Measurements from ENCODE around the gene OPCML. TPM values are rescaled to one million over a fixed set of nuclear protein-coding genes. Genes with fewer than 3 reads are reported as not detected.

The OPCML gene
- total and polyA plus RNA-seq, 2 experiments from 2014 or later = 1.2 to 4.4 TPM

DNA sequence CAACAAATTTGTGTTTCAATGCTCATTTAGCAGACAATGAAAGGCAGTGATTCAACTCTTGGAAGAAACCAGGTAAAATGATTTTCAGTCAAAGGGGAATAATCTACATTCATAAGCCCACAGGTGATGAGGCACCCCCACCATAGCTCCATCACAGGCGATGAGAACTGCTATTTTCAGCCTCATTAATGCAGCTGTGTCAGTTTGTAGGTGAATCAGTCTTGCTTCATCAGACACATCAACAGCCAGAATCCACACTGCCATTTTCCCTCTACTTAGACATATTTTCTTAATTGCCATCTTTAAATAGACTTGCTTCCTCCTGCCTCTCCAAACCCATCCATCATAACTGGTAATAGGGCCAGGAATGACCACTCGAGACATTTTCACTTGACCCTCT is 701.0 kb downstream of the OPCML start (continued):
- TF ChIP-seq, protein P1, sequence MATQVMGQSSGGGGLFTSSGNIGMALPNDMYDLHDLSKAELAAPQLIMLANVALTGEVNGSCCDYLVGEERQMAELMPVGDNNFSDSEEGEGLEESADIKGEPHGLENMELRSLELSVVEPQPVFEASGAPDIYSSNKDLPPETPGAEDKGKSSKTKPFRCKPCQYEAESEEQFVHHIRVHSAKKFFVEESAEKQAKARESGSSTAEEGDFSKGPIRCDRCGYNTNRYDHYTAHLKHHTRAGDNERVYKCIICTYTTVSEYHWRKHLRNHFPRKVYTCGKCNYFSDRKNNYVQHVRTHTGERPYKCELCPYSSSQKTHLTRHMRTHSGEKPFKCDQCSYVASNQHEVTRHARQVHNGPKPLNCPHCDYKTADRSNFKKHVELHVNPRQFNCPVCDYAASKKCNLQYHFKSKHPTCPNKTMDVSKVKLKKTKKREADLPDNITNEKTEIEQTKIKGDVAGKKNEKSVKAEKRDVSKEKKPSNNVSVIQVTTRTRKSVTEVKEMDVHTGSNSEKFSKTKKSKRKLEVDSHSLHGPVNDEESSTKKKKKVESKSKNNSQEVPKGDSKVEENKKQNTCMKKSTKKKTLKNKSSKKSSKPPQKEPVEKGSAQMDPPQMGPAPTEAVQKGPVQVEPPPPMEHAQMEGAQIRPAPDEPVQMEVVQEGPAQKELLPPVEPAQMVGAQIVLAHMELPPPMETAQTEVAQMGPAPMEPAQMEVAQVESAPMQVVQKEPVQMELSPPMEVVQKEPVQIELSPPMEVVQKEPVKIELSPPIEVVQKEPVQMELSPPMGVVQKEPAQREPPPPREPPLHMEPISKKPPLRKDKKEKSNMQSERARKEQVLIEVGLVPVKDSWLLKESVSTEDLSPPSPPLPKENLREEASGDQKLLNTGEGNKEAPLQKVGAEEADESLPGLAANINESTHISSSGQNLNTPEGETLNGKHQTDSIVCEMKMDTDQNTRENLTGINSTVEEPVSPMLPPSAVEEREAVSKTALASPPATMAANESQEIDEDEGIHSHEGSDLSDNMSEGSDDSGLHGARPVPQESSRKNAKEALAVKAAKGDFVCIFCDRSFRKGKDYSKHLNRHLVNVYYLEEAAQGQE (IDR thresholded peaks at IDR 0.05; ENCODE audit: unreplicated experiment) = no peak
- TF ChIP-seq ZNF114 (CRISPR knock-in tag; IDR thresholded peaks at IDR 0.05) (no peak), ZNF331 (CRISPR knock-in tag; IDR thresholded peaks at IDR 0.05; ENCODE audit: low read depth) (no peak), JUNB (IDR thresholded peaks at IDR 0.05; ENCODE audit: unreplicated experiment) (no peak), EZH2phosphoT487 (IDR thresholded peaks at IDR 0.05; ENCODE audit: unreplicated experiment) (no peak)

DNA sequence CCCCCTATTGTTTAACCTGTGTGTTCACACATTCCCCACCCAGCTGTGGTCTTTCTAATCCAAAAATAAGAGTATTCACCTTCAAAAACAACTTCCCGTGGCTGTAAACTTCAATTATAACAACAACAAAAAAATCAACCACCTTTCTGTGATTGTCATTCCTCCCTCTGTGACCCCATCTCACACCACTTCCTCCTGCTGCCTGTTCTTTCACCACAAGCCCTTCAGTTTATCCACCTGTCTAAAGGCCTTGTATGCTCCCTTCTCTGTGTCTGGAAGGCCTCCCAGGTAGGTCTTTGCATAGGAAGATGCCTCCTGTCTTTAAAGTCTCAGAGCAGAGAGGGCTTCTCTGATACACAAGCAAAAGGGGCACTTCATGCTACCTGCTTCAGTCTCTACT is 707.7 kb downstream of the OPCML start:
- Mint-ChIP-seq H3K27me3 (ENCODE audit: insufficient read depth, low read depth, poor library complexity) (peaks cover 2% of the 10 kb centered on the region), H3K27ac (no peak overlapping the region), H3K36me3 (ENCODE audit: low read depth) (no peaks in the 10 kb centered on the region), H3K9me3 (no peaks in the 10 kb centered on the region), H3K4me3 (no peak overlapping the region), H3K4me1 (peaks cover 12% of the 10 kb centered on the region; the same call in 2 of the 3 replicates)
- H2AFZ ChIP-seq = no peak overlapping the region
- no peaks in the 10 kb centered on the region; the same call in 1 of the 2 replicates for H3K4me1 ChIP-seq (ENCODE audit: insufficient read depth)
- H3K27me3 ChIP-seq (ENCODE audit: insufficient read depth) = no peaks in the 10 kb centered on the region
- no peak overlapping the region for H3K4me3 ChIP-seq
- no peak for TF ChIP-seq EZH2 (IDR thresholded peaks at IDR 0.05; ENCODE audit: low read depth, unreplicated experiment)
- no peak for TF ChIP-seq JUNB (IDR thresholded peaks at IDR 0.05; ENCODE audit: unreplicated experiment)
- TF ChIP-seq STAT1 (IDR thresholded peaks at IDR 0.05; ENCODE audit: unreplicated experiment) = no peak
- no peak for TF ChIP-seq CREB1 (CRISPR knock-in tag; IDR thresholded peaks at IDR 0.05; ENCODE audit: low read depth)
- TF ChIP-seq, protein P2, sequence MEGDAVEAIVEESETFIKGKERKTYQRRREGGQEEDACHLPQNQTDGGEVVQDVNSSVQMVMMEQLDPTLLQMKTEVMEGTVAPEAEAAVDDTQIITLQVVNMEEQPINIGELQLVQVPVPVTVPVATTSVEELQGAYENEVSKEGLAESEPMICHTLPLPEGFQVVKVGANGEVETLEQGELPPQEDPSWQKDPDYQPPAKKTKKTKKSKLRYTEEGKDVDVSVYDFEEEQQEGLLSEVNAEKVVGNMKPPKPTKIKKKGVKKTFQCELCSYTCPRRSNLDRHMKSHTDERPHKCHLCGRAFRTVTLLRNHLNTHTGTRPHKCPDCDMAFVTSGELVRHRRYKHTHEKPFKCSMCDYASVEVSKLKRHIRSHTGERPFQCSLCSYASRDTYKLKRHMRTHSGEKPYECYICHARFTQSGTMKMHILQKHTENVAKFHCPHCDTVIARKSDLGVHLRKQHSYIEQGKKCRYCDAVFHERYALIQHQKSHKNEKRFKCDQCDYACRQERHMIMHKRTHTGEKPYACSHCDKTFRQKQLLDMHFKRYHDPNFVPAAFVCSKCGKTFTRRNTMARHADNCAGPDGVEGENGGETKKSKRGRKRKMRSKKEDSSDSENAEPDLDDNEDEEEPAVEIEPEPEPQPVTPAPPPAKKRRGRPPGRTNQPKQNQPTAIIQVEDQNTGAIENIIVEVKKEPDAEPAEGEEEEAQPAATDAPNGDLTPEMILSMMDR (conservative IDR thresholded peaks at IDR 0.05; ENCODE audit: low read depth in 2 of 2) = no peak
- TF ChIP-seq, protein P1 (IDR thresholded peaks at IDR 0.05; ENCODE audit: unreplicated experiment) = no peak
- ATAC-seq = no peak
- H4K20me1 ChIP-seq (replicated peaks; ENCODE audit: insufficient read depth) = no peaks in the 10 kb centered on the region
- H3K79me2 ChIP-seq (replicated peaks; ENCODE audit: insufficient read depth) = no peaks in the 10 kb centered on the region
- H3K9me2 ChIP-seq (ENCODE audit: insufficient read depth) = 0 out of 2 replicates have a peak, but pooled peaks cover 8% of the 10 kb centered on the region
- no peaks in the 10 kb centered on the region for H3F3A ChIP-seq (replicated peaks; ENCODE audit: low read depth)
- DNase-seq (ENCODE audit: low spot score) = no peak
- no peak overlapping the region for H3K4me2 ChIP-seq
- no peak overlapping the region for H3K27ac ChIP-seq (ENCODE audit: low read depth)
- H3K36me3 ChIP-seq (ENCODE audit: insufficient read depth) = no peaks in the 10 kb centered on the region

Data from GM23338 (cell line).